ENCODE measurements around the gene NPDC1.

DNA sequence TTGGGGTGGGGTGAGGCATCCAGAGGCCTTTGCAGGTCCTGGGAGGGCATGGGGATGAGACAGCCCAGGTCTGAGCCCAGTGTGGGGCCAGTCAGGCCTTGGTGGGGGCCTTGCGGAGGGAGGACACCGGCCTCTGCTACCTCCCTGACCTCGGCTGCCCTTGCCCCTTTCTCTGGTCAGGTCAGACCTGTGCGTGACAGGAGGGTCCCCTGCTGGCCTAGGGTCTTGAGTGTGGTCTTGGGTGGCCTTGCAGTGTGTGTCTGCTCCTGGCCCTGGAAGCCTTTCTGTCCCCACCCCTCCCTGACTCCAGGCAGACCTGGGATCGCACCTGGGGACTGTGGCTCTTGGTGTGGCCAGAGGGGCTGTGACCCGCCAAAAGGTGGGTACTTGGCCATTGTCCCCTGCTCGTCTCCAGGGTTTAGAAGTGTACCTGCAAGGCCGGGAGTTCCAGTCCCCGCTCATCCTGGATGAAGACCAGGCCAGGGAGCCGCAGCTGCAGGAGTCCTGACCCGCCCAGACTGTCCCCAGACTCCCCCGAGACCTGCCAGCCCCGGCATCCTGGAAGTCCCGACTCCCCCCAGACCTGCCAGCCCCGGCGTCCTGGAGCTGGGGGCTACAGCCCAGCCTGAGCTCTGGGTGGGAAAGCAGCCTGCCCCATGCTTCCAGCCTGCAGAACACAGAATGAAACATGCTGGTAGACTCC, 36.4 kb upstream of the NPDC1 start:
- TF ChIP-seq, protein P1, sequence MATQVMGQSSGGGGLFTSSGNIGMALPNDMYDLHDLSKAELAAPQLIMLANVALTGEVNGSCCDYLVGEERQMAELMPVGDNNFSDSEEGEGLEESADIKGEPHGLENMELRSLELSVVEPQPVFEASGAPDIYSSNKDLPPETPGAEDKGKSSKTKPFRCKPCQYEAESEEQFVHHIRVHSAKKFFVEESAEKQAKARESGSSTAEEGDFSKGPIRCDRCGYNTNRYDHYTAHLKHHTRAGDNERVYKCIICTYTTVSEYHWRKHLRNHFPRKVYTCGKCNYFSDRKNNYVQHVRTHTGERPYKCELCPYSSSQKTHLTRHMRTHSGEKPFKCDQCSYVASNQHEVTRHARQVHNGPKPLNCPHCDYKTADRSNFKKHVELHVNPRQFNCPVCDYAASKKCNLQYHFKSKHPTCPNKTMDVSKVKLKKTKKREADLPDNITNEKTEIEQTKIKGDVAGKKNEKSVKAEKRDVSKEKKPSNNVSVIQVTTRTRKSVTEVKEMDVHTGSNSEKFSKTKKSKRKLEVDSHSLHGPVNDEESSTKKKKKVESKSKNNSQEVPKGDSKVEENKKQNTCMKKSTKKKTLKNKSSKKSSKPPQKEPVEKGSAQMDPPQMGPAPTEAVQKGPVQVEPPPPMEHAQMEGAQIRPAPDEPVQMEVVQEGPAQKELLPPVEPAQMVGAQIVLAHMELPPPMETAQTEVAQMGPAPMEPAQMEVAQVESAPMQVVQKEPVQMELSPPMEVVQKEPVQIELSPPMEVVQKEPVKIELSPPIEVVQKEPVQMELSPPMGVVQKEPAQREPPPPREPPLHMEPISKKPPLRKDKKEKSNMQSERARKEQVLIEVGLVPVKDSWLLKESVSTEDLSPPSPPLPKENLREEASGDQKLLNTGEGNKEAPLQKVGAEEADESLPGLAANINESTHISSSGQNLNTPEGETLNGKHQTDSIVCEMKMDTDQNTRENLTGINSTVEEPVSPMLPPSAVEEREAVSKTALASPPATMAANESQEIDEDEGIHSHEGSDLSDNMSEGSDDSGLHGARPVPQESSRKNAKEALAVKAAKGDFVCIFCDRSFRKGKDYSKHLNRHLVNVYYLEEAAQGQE (IDR thresholded peaks at IDR 0.05; ENCODE audit: insufficient read depth in 1 of 2, low read depth in 2 of 2, low read length in 2 of 2) = no peak
- TF ChIP-seq POLR2AphosphoS5 (IDR thresholded peaks at IDR 0.05; ENCODE audit: low read depth, low read length) (no peak), TAF1 (IDR thresholded peaks at IDR 0.05; ENCODE audit: borderline replicate concordance, insufficient read depth, low read length) (no peak), SIN3A (IDR thresholded peaks at IDR 0.05; ENCODE audit: borderline replicate concordance, insufficient read depth, low read length) (no peak), FOXP2 (optimal IDR thresholded peaks at IDR 0.05; ENCODE audit: borderline replicate concordance, extremely low read depth, extremely low read length, insufficient read depth) (no peak)
